Neural cell (in vitro differentiated cells): ENCODE results near the gene GNB2. TPM values are rescaled to one million over a fixed set of nuclear protein-coding genes. Genes with fewer than 3 reads are reported as not detected.
A peak's percentile ranks its signal among the peaks of the same experiment; 100 is the strongest.

Experiments
- H2AFZ ChIP-seq: fragments of 200-600, 300-800 bp; sonication (generic), shearing (Covaris generic); 2 replicates; pipeline ENCODE4 v1.6.0; 2014; ENCODE audit warnings: low read depth, mild to moderate bottlenecking, antibody characterized with exemption, low read length, moderate library complexity
- H3F3A ChIP-seq: fragments of 200-600 bp; shearing (Covaris generic); 2 replicates; pipeline ENCODE4 v1.6.1; 2016; ENCODE audit warnings: mild to moderate bottlenecking, moderate library complexity, mixed read lengths, antibody characterized with exemption, low read length; ENCODE audit not compliant: insufficient read depth, poor library complexity, severe bottlenecking
- H3K27ac ChIP-seq: fragments of 200-600, 300-800 bp; sonication (generic), shearing (Covaris generic); 2 replicates; pipeline ENCODE4 v1.5.1; 2014; ENCODE audit warnings: mild to moderate bottlenecking, low read length, moderate library complexity
- H3K27me3 ChIP-seq: fragments of 300-800, 200-600 bp; sonication (generic), shearing (Covaris generic); 2 replicates; pipeline ENCODE4 v1.6.0; 2014; ENCODE audit warnings: mild to moderate bottlenecking, low read depth, low read length, moderate library complexity; ENCODE audit not compliant: insufficient read depth
- H3K36me3 ChIP-seq: fragments of 300-800, 200-600 bp; sonication (generic), shearing (Covaris generic); 2 replicates; pipeline ENCODE4 v1.5.1; 2014; ENCODE audit warnings: mild to moderate bottlenecking, antibody characterized with exemption, low read length, moderate library complexity; ENCODE audit not compliant: insufficient read depth
- H3K4me2 ChIP-seq: fragments of 300-800, 200-600 bp; sonication (generic), shearing (Covaris generic); 2 replicates; pipeline ENCODE4 v1.6.0; 2014; ENCODE audit warnings: mild to moderate bottlenecking, low read length
- H3K4me3 ChIP-seq: fragments of 300-800, 200-600 bp; sonication (generic), shearing (Covaris generic); 2 replicates; pipeline ENCODE4 v1.5.1; 2014; ENCODE audit warnings: mild to moderate bottlenecking, low read length, moderate library complexity
- H3K79me2 ChIP-seq: fragments of 200-600 bp; shearing (Covaris generic); replicated peaks from 2 replicates; pipeline ENCODE4 v1.6.0; 2014; ENCODE audit warnings: mild to moderate bottlenecking, low read length, moderate library complexity; ENCODE audit not compliant: insufficient read depth
- H3K9ac ChIP-seq: fragments of 300-800, 200-600 bp; sonication (generic), shearing (Covaris generic); 2 replicates; pipeline ENCODE4 v1.6.1; 2016; ENCODE audit warnings: mild to moderate bottlenecking, low read length, mixed read lengths
- H3K9me2 ChIP-seq: fragments of 200-600 bp; shearing (Covaris generic); 2 replicates; pipeline ENCODE4 v1.6.1; 2016; ENCODE audit warnings: mild to moderate bottlenecking, low read length, mixed read lengths; ENCODE audit not compliant: insufficient read depth
- H3K9me3 ChIP-seq: fragments of 200-600, 300-800 bp; sonication (generic), shearing (Covaris generic); 2 replicates; pipeline ENCODE4 v1.6.1; 2016; ENCODE audit warnings: mild to moderate bottlenecking, mixed run types, low read length, moderate library complexity, mixed read lengths
- H4K20me1 ChIP-seq: fragments of 200-600 bp; shearing (Covaris generic); 2 replicates; pipeline ENCODE4 v1.6.1; 2016; ENCODE audit warnings: mild to moderate bottlenecking, mixed run types; ENCODE audit not compliant: insufficient read depth
- EP300 ChIP-seq: fragments of 450-650 bp; conservative IDR thresholded peaks from 2 replicates; pipeline ENCODE4 v1.6.1; 2014; ENCODE audit warnings: antibody characterized with exemption, mild to moderate bottlenecking, moderate library complexity; ENCODE audit not compliant: poor library complexity, severe bottlenecking
- EZH2 ChIP-seq: fragments of 200-600, 300-800 bp; shearing (Covaris generic), sonication (generic); IDR thresholded peaks from 2 replicates; pipeline ENCODE4 v1.6.1; 2014; ENCODE audit warnings: antibody characterized with exemption, low read length, borderline replicate concordance, mild to moderate bottlenecking; ENCODE audit not compliant: insufficient read depth, poor library complexity, severe bottlenecking
- MXI1 ChIP-seq: fragments of 450-650 bp; conservative IDR thresholded peaks from 2 replicates; pipeline ENCODE4 v1.6.1; 2014; ENCODE audit warnings: antibody characterized with exemption, mild to moderate bottlenecking; ENCODE audit not compliant: poor library complexity, severe bottlenecking
- POLR2AphosphoS5 ChIP-seq: IDR thresholded peaks from 2 replicates; pipeline ENCODE4 v1.6.1; 2012
- RAD21 ChIP-seq: fragments of 450-650 bp; conservative IDR thresholded peaks from 2 replicates; pipeline ENCODE4 v1.6.1; 2014; ENCODE audit warnings: antibody characterized with exemption, mild to moderate bottlenecking, moderate library complexity
- SMC3 ChIP-seq: fragments of 450-650 bp; conservative IDR thresholded peaks from 2 replicates; pipeline ENCODE4 v1.6.1; 2014; ENCODE audit warnings: antibody characterized with exemption, mild to moderate bottlenecking, moderate library complexity; ENCODE audit not compliant: poor library complexity
- TAF1 ChIP-seq: IDR thresholded peaks from 2 replicates; pipeline ENCODE4 v1.6.1; 2012; ENCODE audit warnings: low read depth
- polyA plus RNA-seq: library from polyadenylated mRNA; depleted of rRNA; stranded (reverse); fragments of >200 nt; gene quantifications from 2 replicates; pipeline ENCODE4 v1.2.3, GENCODE V29; 2014
- TF ChIP-seq, protein P1 (sequence below): IDR thresholded peaks from 2 replicates; pipeline ENCODE4 v1.6.1; 2012; ENCODE audit warnings: borderline replicate concordance
- TF ChIP-seq, protein P2 (sequence below): fragments of 450-650 bp; IDR thresholded peaks from 2 replicates; pipeline ENCODE4 v1.5.1; 2014; ENCODE audit warnings: antibody characterized with exemption, mild to moderate bottlenecking, moderate library complexity; ENCODE audit not compliant: poor library complexity, severe bottlenecking

GNB2 gene
- polyA plus RNA-seq, 1 donor from 2014 or later = 279 TPM

DNA sequence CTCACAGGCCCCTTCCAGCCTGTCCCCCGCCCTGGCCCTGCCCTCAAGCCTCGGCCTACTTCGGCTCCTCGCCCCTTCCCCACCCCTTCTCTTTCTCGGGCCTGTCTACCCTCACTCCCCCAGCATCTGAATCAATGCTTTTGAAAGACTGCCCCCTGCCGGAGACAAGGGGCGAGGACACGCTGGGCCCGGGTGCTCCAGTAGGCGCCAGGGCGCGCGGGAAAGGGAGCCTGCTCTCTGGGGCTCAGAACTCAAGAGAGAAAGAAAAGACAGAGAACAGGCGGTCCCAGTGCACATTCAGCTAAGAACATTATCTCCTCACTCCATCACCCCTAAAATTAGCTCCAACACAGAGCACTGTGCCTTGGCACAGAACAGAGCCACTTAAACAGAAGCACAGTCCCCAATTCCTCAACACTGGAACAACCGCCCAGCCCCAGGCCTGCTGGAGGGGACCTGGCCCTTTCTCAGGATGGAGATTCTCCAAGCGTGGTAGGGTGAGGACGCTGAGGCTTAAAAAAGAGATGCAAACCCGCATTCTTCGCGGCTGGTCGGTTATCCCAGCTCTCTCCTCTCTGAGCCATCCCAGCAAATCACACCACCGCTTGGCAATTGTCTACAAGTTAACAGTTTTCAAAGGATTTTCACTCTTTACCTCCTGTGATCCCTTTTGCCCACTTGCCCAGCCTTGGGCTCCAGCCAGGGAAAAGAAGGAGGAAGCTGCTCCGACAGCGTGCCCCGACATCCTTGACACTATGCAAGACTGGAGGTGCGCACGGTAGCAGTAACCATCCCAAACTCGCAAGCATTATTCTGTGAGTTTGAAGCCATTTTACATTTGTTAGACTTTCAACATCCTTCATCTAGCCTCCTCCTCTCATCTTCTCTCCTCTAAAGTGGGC lies 18.4 kb downstream of the GNB2 start:
- H3K9me2 ChIP-seq = no peaks in the 10 kb centered on the region
- H3K79me2 ChIP-seq = peaks cover 50% of the 10 kb centered on the region
- H3K9ac ChIP-seq = peak overlapping the region; percentile 83
- H3F3A ChIP-seq = no peaks in the 10 kb centered on the region
- H3K9me3 ChIP-seq = no peaks in the 10 kb centered on the region
- no peak overlapping the region for H3K27ac ChIP-seq
- no peak overlapping the region for H2AFZ ChIP-seq
- H3K36me3 ChIP-seq = no peaks in the 10 kb centered on the region
- peak overlapping the region; percentile 96 for H3K4me2 ChIP-seq
- H4K20me1 ChIP-seq = peaks cover 20% of the 10 kb centered on the region
- no peak for TF ChIP-seq EP300
- TF ChIP-seq, protein P1, sequence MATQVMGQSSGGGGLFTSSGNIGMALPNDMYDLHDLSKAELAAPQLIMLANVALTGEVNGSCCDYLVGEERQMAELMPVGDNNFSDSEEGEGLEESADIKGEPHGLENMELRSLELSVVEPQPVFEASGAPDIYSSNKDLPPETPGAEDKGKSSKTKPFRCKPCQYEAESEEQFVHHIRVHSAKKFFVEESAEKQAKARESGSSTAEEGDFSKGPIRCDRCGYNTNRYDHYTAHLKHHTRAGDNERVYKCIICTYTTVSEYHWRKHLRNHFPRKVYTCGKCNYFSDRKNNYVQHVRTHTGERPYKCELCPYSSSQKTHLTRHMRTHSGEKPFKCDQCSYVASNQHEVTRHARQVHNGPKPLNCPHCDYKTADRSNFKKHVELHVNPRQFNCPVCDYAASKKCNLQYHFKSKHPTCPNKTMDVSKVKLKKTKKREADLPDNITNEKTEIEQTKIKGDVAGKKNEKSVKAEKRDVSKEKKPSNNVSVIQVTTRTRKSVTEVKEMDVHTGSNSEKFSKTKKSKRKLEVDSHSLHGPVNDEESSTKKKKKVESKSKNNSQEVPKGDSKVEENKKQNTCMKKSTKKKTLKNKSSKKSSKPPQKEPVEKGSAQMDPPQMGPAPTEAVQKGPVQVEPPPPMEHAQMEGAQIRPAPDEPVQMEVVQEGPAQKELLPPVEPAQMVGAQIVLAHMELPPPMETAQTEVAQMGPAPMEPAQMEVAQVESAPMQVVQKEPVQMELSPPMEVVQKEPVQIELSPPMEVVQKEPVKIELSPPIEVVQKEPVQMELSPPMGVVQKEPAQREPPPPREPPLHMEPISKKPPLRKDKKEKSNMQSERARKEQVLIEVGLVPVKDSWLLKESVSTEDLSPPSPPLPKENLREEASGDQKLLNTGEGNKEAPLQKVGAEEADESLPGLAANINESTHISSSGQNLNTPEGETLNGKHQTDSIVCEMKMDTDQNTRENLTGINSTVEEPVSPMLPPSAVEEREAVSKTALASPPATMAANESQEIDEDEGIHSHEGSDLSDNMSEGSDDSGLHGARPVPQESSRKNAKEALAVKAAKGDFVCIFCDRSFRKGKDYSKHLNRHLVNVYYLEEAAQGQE = no peak
- TF ChIP-seq MXI1 = peak; percentile 46
- no peak for TF ChIP-seq EZH2
- peak; percentile 72 for TF ChIP-seq RAD21
- no peak for TF ChIP-seq POLR2AphosphoS5
- peak; percentile 83 for TF ChIP-seq SMC3
- no peak for TF ChIP-seq TAF1
- TF ChIP-seq, protein P2, sequence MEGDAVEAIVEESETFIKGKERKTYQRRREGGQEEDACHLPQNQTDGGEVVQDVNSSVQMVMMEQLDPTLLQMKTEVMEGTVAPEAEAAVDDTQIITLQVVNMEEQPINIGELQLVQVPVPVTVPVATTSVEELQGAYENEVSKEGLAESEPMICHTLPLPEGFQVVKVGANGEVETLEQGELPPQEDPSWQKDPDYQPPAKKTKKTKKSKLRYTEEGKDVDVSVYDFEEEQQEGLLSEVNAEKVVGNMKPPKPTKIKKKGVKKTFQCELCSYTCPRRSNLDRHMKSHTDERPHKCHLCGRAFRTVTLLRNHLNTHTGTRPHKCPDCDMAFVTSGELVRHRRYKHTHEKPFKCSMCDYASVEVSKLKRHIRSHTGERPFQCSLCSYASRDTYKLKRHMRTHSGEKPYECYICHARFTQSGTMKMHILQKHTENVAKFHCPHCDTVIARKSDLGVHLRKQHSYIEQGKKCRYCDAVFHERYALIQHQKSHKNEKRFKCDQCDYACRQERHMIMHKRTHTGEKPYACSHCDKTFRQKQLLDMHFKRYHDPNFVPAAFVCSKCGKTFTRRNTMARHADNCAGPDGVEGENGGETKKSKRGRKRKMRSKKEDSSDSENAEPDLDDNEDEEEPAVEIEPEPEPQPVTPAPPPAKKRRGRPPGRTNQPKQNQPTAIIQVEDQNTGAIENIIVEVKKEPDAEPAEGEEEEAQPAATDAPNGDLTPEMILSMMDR = peak; percentile 85
- H3K4me3 ChIP-seq = peak overlapping the region; percentile 95
- no peaks in the 10 kb centered on the region for H3K27me3 ChIP-seq

DNA sequence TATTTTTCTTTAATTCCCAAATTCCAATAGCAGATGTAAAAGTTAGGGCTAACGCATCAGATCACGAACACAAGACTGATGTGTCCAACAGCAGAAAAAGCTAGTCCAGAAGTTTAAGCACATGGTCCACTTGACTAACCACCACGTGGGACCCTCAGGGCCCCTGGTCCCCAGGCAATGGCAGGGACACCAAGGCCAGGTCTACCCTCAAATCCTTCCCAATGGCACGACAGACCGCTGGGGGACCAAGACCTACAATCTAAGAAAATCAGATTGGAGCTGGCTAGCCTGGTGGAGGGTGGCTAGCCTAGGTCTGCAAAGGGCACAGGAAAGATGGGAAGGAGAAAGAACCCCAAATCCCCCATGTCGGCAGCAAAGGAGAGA lies 19.0 kb downstream of the GNB2 start:
- H3K9me2 ChIP-seq = no peaks in the 10 kb centered on the region
- no peak for TF ChIP-seq MXI1
- TF ChIP-seq SMC3 = no peak
- TF ChIP-seq, protein P1 = no peak
- TF ChIP-seq, protein P2 = no peak
- TF ChIP-seq TAF1 = no peak
- TF ChIP-seq POLR2AphosphoS5 = no peak
- TF ChIP-seq RAD21 = no peak
- TF ChIP-seq EP300 = no peak
- TF ChIP-seq EZH2 = no peak
- H3K79me2 ChIP-seq = peaks cover 50% of the 10 kb centered on the region
- no peaks in the 10 kb centered on the region for H3F3A ChIP-seq
- H2AFZ ChIP-seq = no peak overlapping the region
- peaks cover 20% of the 10 kb centered on the region for H4K20me1 ChIP-seq
- peak overlapping the region; percentile 96 for H3K4me2 ChIP-seq
- no peaks in the 10 kb centered on the region for H3K36me3 ChIP-seq
- H3K27me3 ChIP-seq = no peaks in the 10 kb centered on the region
- peak overlapping the region; percentile 83 for H3K9ac ChIP-seq
- H3K4me3 ChIP-seq = peak overlapping the region; percentile 95
- no peaks in the 10 kb centered on the region for H3K9me3 ChIP-seq
- no peak overlapping the region for H3K27ac ChIP-seq
